HEK293 (cell line): ENCODE data around the gene RASGRF2.
A peak's percentile ranks its signal among the peaks of the same experiment; 100 is the strongest.
"Not testable (repeated sequence)": the region's sequence is repeated elsewhere in the genome, so short reads cannot be mapped to it uniquely, and the experiment has no call there.

Source experiments
- CTCF ChIA-PET: fragments of 350-600 bp; formaldehyde crosslinking; extraction: SDS; loops from one replicate; lab custom pipeline; 2021; ENCODE audit warnings: antibody characterized with exemption; lab: Yijun Ruan, JAX
- POLR2A ChIA-PET: fragments of 300-600 bp; formaldehyde crosslinking; extraction: SDS; loops from one replicate; lab custom pipeline; 2020; ENCODE audit warnings: antibody characterized with exemption, inconsistent platforms; lab: Yijun Ruan, JAX
- H3K27ac ChIP-seq: fragments of 200-500 bp; sonication (Bioruptor generic); 2 replicates; pipeline ENCODE4 v1.5.1; 2014; ENCODE audit warnings: low read depth, low read length, control low read depth, inconsistent platforms; ENCODE audit errors: extremely low read depth
- H3K36me3 ChIP-seq, 2 experiments: fragments of 200-500 bp in 1 of 2; sonication (Bioruptor generic) in 1 of 2; 1 replicate in 1 of 2; 2 replicates in 1 of 2; pipeline ENCODE4 v1.5.1; 2014 to 2017; ENCODE audit warnings: inconsistent platforms in 2 of 2, low read length in 2 of 2; ENCODE audit not compliant: control insufficient read depth in 2 of 2, insufficient read depth in 1 of 2
- H3K4me1 ChIP-seq: fragments of 200-500 bp; sonication (Bioruptor generic); 2 replicates; pipeline ENCODE4 v1.5.1; 2014; ENCODE audit warnings: mild to moderate bottlenecking, low read length, inconsistent platforms; ENCODE audit not compliant: control insufficient read depth, insufficient read depth
- H3K4me3 ChIP-seq: 2 replicates; pipeline ENCODE4 v1.5.1; 2011; ENCODE audit warnings: low read depth, mild to moderate bottlenecking, control low read depth, low read length, moderate library complexity
- H3K9me3 ChIP-seq: fragments of 200-500 bp; sonication (Bioruptor generic); 2 replicates; pipeline ENCODE4 v1.5.1; 2014; ENCODE audit warnings: low read depth, low read length, inconsistent platforms; ENCODE audit not compliant: control insufficient read depth, insufficient read depth
- HOXC10 ChIP-seq: sonication (generic); formaldehyde crosslinking; IDR thresholded peaks from 2 replicates; pipeline ENCODE4 v1.8.1; 2023; ENCODE audit warnings: mild to moderate bottlenecking, missing genetic modification reagents
- ZBTB17 ChIP-seq: fragments of 450-650 bp; formaldehyde crosslinking; IDR thresholded peaks from 2 replicates; pipeline ENCODE4 v1.5.1; 2016; ENCODE audit warnings: missing biosample characterization, missing genetic modification characterization
- ZFP37 ChIP-seq: fragments of 450-650 bp; formaldehyde crosslinking; IDR thresholded peaks from 2 replicates; pipeline ENCODE4 v1.5.1; 2016; ENCODE audit warnings: missing biosample characterization, missing genetic modification characterization
- ZNF146 ChIP-seq: fragments of 450-650 bp; formaldehyde crosslinking; IDR thresholded peaks from 2 replicates; pipeline ENCODE4 v1.5.1; 2016; ENCODE audit warnings: missing biosample characterization, missing genetic modification characterization
- ZNF184 ChIP-seq: fragments of 450-650 bp; IDR thresholded peaks from 2 replicates; pipeline ENCODE4 v1.5.1; 2018; ENCODE audit warnings: missing biosample characterization, mild to moderate bottlenecking, missing genetic modification characterization
- ZNF23 ChIP-seq: fragments of 450-650 bp; formaldehyde crosslinking; IDR thresholded peaks from 2 replicates; pipeline ENCODE4 v1.5.1; 2016; ENCODE audit warnings: missing biosample characterization, missing genetic modification characterization, borderline replicate concordance
- ZNF292 ChIP-seq: fragments of 450-650 bp; formaldehyde crosslinking; IDR thresholded peaks from 2 replicates; pipeline ENCODE4 v1.5.1; 2016; ENCODE audit warnings: low read depth, missing biosample characterization, missing genetic modification characterization, borderline replicate concordance
- ZNF324 ChIP-seq: fragments of 450-650 bp; formaldehyde crosslinking; IDR thresholded peaks from 2 replicates; pipeline ENCODE4 v1.5.1; 2016; ENCODE audit warnings: missing biosample characterization, missing genetic modification characterization
- ZNF341 ChIP-seq: fragments of 450-650 bp; formaldehyde crosslinking; IDR thresholded peaks from 2 replicates; pipeline ENCODE4; 2016; ENCODE audit warnings: low read depth, missing biosample characterization, missing genetic modification characterization
- ZNF350 ChIP-seq: fragments of 450-650 bp; formaldehyde crosslinking; IDR thresholded peaks from 2 replicates; pipeline ENCODE4 v1.5.0; 2017; ENCODE audit warnings: missing biosample characterization, mild to moderate bottlenecking, missing genetic modification characterization
- ZNF394 ChIP-seq: fragments of 450-650 bp; formaldehyde crosslinking; IDR thresholded peaks from 2 replicates; pipeline ENCODE4 v1.5.1; 2016; ENCODE audit warnings: missing biosample characterization, missing genetic modification characterization, mild to moderate bottlenecking, moderate library complexity, borderline replicate concordance
- ZNF629 ChIP-seq: fragments of 450-650 bp; formaldehyde crosslinking; IDR thresholded peaks from 2 replicates; pipeline ENCODE4 v1.5.1; 2017; ENCODE audit warnings: missing biosample characterization, missing genetic modification characterization
- ZNF670 ChIP-seq: fragments of 450-650 bp; formaldehyde crosslinking; IDR thresholded peaks from 2 replicates; pipeline ENCODE4 v1.5.1; 2016; ENCODE audit warnings: missing biosample characterization, missing genetic modification characterization, low read depth
- ZNF707 ChIP-seq: fragments of 450-650 bp; formaldehyde crosslinking; IDR thresholded peaks from 2 replicates; pipeline ENCODE4 v1.5.1; 2016; ENCODE audit warnings: missing biosample characterization, missing genetic modification characterization
- TF ChIP-seq, protein P1 (sequence below): fragments of 450-650 bp; formaldehyde crosslinking; IDR thresholded peaks from 2 replicates; pipeline ENCODE4 v1.5.1; 2016; ENCODE audit warnings: missing biosample characterization, missing genetic modification characterization
- TF ChIP-seq, protein P2 (sequence below): fragments of 450-650 bp; formaldehyde crosslinking; IDR thresholded peaks from 2 replicates; pipeline ENCODE4 v1.5.1; 2017; ENCODE audit warnings: missing biosample characterization, missing genetic modification characterization
- TF ChIP-seq, protein P3 (sequence below): fragments of 450-650 bp; formaldehyde crosslinking; IDR thresholded peaks from 2 replicates; pipeline ENCODE4 v1.5.1; 2016; ENCODE audit warnings: missing biosample characterization, missing genetic modification characterization
- TF ChIP-seq, protein P4 (sequence below): fragments of 450-650 bp; formaldehyde crosslinking; IDR thresholded peaks from 2 replicates; pipeline ENCODE4 v1.5.1; 2016; ENCODE audit warnings: missing biosample characterization, missing genetic modification characterization

RASGRF2 gene

DNA sequence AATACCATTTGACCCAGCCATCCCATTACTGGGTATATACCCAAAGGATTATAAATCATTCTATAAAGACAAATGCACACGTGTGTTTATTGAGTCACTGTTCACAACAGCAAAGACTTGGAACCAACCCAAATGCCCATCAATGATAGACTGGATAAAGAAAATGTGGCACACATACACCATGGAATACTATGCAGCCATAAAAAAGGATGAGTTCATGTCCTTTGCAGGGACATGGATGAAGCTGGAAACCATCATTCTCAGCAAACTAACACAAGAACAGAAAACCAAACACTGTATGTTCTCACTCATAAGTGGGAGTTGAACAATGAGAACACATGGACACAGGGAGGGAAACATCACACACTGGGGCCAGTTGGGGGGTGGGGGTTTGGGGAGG lies 302.6 kb downstream of the RASGRF2 start:
- TF ChIP-seq ZNF146 (tag by site-specific recombination) = peak; percentile 93
- H3K4me1 ChIP-seq, H3K27ac ChIP-seq, CTCF ChIA-PET, H3K9me3 ChIP-seq, POLR2A ChIA-PET, H3K36me3 ChIP-seq, H3K4me3 ChIP-seq: not testable (repeated sequence)

DNA sequence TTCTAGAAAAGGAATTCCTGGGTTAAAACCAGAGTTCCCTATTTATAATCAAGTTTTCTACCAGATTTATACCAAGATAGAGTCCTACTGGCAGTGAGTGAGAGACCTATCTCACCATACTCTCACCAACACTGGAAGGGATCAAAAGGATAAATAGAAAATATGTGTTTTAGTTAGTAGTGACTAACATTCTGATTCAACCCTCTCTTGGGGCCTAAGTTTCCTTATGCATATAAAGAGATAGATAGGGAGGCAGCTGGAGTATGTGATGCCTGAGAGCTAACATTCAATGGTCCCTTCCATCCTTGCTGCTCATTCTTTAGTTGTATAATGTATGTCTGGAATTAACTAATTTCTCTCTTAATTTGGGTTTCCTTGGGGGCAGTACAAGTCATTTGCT lies 304.9 kb downstream of the RASGRF2 start:
- TF ChIP-seq ZNF670 (tag by site-specific recombination) = no peak
- H3K27ac ChIP-seq = no peak overlapping the region
- H3K36me3 ChIP-seq = no peaks in the 10 kb centered on the region
- H3K4me3 ChIP-seq = no peak overlapping the region
- POLR2A ChIA-PET = no interaction called here
- no peaks in the 10 kb centered on the region for H3K9me3 ChIP-seq
- CTCF ChIA-PET = no interaction called here
- peaks cover 6% of the 10 kb centered on the region for H3K4me1 ChIP-seq

DNA sequence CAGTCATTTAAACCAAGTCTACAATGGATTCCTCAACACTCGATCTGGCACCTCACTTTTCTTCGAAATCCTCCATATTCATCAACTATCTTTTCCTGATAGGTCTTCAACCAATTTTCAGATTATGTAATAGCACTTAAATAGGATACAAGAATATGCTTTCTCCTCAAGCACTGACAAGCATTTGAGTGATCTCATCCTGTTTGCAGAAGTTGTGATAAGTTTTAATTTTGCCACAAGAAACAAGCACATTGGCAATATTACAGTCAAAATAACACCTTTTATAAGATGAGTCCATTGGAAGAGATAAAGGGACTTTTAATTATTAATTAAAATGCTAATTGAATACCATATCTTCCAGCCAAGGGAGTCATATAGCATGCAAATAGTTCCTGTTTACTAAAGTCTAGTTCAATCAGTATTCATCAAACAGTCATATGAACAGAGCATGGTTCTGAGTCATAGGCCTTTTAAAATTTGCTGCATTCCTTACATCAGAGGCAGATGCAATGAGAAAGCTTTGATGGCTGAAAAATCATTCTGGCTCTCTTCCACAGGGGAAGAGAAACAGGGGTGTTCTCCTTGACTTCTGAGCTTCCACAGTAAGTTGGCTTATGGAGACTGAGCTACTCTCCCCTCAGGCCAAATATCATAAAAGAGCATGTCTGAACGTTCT lies 308.5 kb downstream of the RASGRF2 start:
- POLR2A ChIA-PET = no interaction called here
- H3K27ac ChIP-seq = no peak overlapping the region
- CTCF ChIA-PET = interaction anchor here (0.6 kb wide), 2 partner anchors 31 to 59 kb away, joined by 3 to 4 read pairs; no protein-coding TSS in a partner anchor

DNA sequence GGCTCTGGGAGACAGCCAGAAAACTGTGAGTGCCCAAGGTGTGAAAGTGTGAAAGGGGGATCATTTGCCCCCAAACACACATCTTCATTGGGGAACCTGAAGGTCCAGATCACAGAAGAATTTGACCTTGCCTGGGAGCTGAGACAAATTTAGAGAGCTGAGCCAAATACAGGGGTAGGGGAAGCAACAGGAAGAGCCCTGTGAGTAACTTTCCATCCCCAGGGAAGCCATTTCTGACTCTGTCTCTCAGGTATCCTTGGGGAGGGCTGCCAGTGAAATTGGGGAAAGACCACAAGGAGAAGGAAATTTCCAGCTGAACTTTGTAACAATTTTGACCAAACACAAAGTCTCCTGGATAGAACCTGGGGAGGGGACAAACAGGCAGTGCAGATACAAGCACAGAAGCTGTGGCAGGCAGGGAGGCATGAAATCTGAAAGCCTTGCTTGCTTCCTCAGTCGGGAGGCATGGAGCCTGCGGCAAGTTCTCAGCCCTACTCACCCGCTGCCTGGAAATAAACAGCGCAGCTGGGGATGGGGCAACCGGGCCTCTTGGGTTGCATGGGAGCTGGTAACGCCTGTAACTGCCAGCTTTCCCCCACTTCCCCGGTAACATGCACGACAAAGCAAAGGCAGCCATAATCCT lies 309.7 kb downstream of the RASGRF2 start:
- ChIA-PET POLR2A (no interaction called here), CTCF (no interaction called here)
- no peaks in the 10 kb centered on the region for H3K36me3 ChIP-seq
- H3K27ac ChIP-seq = 0 out of 2 replicates have a peak overlapping the region, but pooled peaks have one; percentile 34
- peaks cover 15% of the 10 kb centered on the region for H3K4me1 ChIP-seq
- no peak overlapping the region for H3K4me3 ChIP-seq
- no peaks in the 10 kb centered on the region for H3K9me3 ChIP-seq
- TF ChIP-seq ZNF146 (tag by site-specific recombination) (no peak), HOXC10 (CRISPR knock-in tag) (no peak), ZNF341 (tag by site-specific recombination) (peak; percentile 77), ZNF292 (tag by site-specific recombination) (no peak), ZNF707 (tag by site-specific recombination) (no peak)
- TF ChIP-seq, protein P1, sequence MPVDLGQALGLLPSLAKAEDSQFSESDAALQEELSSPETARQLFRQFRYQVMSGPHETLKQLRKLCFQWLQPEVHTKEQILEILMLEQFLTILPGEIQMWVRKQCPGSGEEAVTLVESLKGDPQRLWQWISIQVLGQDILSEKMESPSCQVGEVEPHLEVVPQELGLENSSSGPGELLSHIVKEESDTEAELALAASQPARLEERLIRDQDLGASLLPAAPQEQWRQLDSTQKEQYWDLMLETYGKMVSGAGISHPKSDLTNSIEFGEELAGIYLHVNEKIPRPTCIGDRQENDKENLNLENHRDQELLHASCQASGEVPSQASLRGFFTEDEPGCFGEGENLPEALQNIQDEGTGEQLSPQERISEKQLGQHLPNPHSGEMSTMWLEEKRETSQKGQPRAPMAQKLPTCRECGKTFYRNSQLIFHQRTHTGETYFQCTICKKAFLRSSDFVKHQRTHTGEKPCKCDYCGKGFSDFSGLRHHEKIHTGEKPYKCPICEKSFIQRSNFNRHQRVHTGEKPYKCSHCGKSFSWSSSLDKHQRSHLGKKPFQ (tag by site-specific recombination) = no peak
- TF ChIP-seq, protein P2, sequence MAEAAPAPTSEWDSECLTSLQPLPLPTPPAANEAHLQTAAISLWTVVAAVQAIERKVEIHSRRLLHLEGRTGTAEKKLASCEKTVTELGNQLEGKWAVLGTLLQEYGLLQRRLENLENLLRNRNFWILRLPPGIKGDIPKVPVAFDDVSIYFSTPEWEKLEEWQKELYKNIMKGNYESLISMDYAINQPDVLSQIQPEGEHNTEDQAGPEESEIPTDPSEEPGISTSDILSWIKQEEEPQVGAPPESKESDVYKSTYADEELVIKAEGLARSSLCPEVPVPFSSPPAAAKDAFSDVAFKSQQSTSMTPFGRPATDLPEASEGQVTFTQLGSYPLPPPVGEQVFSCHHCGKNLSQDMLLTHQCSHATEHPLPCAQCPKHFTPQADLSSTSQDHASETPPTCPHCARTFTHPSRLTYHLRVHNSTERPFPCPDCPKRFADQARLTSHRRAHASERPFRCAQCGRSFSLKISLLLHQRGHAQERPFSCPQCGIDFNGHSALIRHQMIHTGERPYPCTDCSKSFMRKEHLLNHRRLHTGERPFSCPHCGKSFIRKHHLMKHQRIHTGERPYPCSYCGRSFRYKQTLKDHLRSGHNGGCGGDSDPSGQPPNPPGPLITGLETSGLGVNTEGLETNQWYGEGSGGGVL = peak; percentile 48

More for the DNA sequence above, 308.5 kb downstream of the RASGRF2 start:
- TF ChIP-seq ZFP37 (tag by site-specific recombination) = no peak
- TF ChIP-seq, protein P3, sequence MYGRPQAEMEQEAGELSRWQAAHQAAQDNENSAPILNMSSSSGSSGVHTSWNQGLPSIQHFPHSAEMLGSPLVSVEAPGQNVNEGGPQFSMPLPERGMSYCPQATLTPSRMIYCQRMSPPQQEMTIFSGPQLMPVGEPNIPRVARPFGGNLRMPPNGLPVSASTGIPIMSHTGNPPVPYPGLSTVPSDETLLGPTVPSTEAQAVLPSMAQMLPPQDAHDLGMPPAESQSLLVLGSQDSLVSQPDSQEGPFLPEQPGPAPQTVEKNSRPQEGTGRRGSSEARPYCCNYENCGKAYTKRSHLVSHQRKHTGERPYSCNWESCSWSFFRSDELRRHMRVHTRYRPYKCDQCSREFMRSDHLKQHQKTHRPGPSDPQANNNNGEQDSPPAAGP = no peak
- no peak for TF ChIP-seq ZNF23 (tag by site-specific recombination)
- TF ChIP-seq, protein P4, sequence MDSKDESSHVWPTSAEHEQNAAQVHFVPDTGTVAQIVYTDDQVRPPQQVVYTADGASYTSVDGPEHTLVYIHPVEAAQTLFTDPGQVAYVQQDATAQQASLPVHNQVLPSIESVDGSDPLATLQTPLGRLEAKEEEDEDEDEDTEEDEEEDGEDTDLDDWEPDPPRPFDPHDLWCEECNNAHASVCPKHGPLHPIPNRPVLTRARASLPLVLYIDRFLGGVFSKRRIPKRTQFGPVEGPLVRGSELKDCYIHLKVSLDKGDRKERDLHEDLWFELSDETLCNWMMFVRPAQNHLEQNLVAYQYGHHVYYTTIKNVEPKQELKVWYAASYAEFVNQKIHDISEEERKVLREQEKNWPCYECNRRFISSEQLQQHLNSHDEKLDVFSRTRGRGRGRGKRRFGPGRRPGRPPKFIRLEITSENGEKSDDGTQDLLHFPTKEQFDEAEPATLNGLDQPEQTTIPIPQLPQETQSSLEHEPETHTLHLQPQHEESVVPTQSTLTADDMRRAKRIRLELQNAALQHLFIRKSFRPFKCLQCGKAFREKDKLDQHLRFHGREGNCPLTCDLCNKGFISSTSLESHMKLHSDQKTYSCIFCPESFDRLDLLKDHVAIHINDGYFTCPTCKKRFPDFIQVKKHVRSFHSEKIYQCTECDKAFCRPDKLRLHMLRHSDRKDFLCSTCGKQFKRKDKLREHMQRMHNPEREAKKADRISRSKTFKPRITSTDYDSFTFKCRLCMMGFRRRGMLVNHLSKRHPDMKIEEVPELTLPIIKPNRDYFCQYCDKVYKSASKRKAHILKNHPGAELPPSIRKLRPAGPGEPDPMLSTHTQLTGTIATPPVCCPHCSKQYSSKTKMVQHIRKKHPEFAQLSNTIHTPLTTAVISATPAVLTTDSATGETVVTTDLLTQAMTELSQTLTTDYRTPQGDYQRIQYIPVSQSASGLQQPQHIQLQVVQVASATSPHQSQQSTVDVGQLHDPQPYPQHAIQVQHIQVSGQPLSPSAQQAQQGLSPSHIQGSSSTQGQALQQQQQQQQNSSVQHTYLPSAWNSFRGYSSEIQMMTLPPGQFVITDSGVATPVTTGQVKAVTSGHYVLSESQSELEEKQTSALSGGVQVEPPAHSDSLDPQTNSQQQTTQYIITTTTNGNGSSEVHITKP (tag by site-specific recombination) = peak; percentile 74
- TF ChIP-seq ZNF350 = no peak
- no peak for TF ChIP-seq ZNF324 (tag by site-specific recombination)
- peak; percentile 68; the same call in 1 of the 2 replicates for TF ChIP-seq ZNF394
- 0 out of 2 replicates have a peak, but pooled peaks have one; percentile 8 for TF ChIP-seq ZNF184 (tag by site-specific recombination)
- no peak for TF ChIP-seq ZNF341 (tag by site-specific recombination)
- TF ChIP-seq ZNF629 (tag by site-specific recombination) = 0 out of 2 replicates have a peak, but pooled peaks have one; percentile 37
- TF ChIP-seq ZBTB17 = peak; percentile 54; the same call in 1 of the 2 replicates
- Histone ChIP-seq H3K36me3 (no peaks in the 10 kb centered on the region), H3K4me1 (peaks cover 15% of the 10 kb centered on the region), H3K4me3 (no peak overlapping the region), H3K9me3 (no peaks in the 10 kb centered on the region)
